CD8-positive, alpha-beta memory T cell (primary cell): Measurements from ENCODE around the gene ZNF382. TPM values are rescaled to one million over a fixed set of nuclear protein-coding genes. Genes with fewer than 3 reads are reported as not detected.

Experiments
- polyA plus RNA-seq: library from polyadenylated mRNA; unstranded; fragments of 300-500 nt; fragmentation: Illumina TruSeq; gene quantifications from one replicate; pipeline ENCODE4 v1.2.3, GENCODE V29; 2021
- total RNA-seq, 2 experiments: library from RNA; stranded (reverse); gene quantifications; one replicate each; pipeline ENCODE4 v1.2.3, GENCODE V29; 2021

The ZNF382 gene
- total and polyA plus RNA-seq, 3 experiments from 2014 or later = 7.7 to 10.3 (median 10.0) TPM

Other genes starting within 250 kb of the ZNF382 start
- 1 to 10 TPM; 2.1 to 3.9 TPM for gene ZFP14, start 226.1 kb upstream of the ZNF382 start, total RNA-seq
- 4.5 TPM for gene ZFP14, start 226.1 kb upstream of the ZNF382 start, polyA plus RNA-seq
- 1 to 10 TPM; 4.9 to 6.2 TPM for gene ZFP82, start 186.7 kb upstream of the ZNF382 start, total RNA-seq
- 12.8 TPM for gene ZFP82, start 186.7 kb upstream of the ZNF382 start, polyA plus RNA-seq
- gene ZNF566, start 115.8 kb upstream of the ZNF382 start, total RNA-seq = 1 to 10 TPM; 8.2 to 9.0 TPM
- 12.9 TPM for gene ZNF566, start 115.8 kb upstream of the ZNF382 start, polyA plus RNA-seq
- 10 to 100 TPM in 1 of 2 experiments, 1 to 10 TPM in 1; 6.9 to 10.3 TPM for gene ZNF260, start 77.0 kb upstream of the ZNF382 start, total RNA-seq
- gene ZNF260, start 77.0 kb upstream of the ZNF382 start, polyA plus RNA-seq = 7.1 TPM
- gene ZNF529, start 32.0 kb upstream of the ZNF382 start, total RNA-seq = 10 to 100 TPM; 15.6 to 16.4 TPM
- gene ZNF529, start 32.0 kb upstream of the ZNF382 start, polyA plus RNA-seq = 8.6 TPM
- 1 to 10 TPM; 6.9 to 8.1 TPM for gene ZNF461, start 61.5 kb downstream of the ZNF382 start, total RNA-seq
- 4.9 TPM for gene ZNF461, start 61.5 kb downstream of the ZNF382 start, polyA plus RNA-seq
- gene ZNF567, start 82.3 kb downstream of the ZNF382 start, total RNA-seq = 1 to 10 TPM; 7.2 to 9.4 TPM
- 14.7 TPM for gene ZNF567, start 82.3 kb downstream of the ZNF382 start, polyA plus RNA-seq
- 1 to 10 TPM; 6.1 to 6.9 TPM for gene ZNF850, start 167.5 kb downstream of the ZNF382 start, total RNA-seq
- 0.76 TPM for gene ZNF850, start 167.5 kb downstream of the ZNF382 start, polyA plus RNA-seq
- 1 to 10 TPM; 6.4 to 7.0 TPM for gene ZNF790, start 233.1 kb downstream of the ZNF382 start, total RNA-seq
- gene ZNF790, start 233.1 kb downstream of the ZNF382 start, polyA plus RNA-seq = 6.8 TPM
- 1 to 10 TPM; 3.9 to 4.9 TPM for gene ZNF345, start 245.6 kb downstream of the ZNF382 start, total RNA-seq
- gene ZNF345, start 245.6 kb downstream of the ZNF382 start, polyA plus RNA-seq = 5.2 TPM